ENCODE data around the gene PPP4R3A. TPM values are rescaled to one million over a fixed set of nuclear protein-coding genes. Genes with fewer than 3 reads are reported as not detected.
"Not testable (repeated sequence)": the region's sequence is repeated elsewhere in the genome, so short reads cannot be mapped to it uniquely, and the experiment has no call there.

The PPP4R3A gene
- total and polyA plus RNA-seq, 4 donors = 43.8 to 135 (median 61.4) TPM

- TF ChIP-seq, protein P1, sequence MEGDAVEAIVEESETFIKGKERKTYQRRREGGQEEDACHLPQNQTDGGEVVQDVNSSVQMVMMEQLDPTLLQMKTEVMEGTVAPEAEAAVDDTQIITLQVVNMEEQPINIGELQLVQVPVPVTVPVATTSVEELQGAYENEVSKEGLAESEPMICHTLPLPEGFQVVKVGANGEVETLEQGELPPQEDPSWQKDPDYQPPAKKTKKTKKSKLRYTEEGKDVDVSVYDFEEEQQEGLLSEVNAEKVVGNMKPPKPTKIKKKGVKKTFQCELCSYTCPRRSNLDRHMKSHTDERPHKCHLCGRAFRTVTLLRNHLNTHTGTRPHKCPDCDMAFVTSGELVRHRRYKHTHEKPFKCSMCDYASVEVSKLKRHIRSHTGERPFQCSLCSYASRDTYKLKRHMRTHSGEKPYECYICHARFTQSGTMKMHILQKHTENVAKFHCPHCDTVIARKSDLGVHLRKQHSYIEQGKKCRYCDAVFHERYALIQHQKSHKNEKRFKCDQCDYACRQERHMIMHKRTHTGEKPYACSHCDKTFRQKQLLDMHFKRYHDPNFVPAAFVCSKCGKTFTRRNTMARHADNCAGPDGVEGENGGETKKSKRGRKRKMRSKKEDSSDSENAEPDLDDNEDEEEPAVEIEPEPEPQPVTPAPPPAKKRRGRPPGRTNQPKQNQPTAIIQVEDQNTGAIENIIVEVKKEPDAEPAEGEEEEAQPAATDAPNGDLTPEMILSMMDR (IDR thresholded peaks at IDR 0.05; ENCODE audit: control extremely low read depth, extremely low read depth) = no peak
- Histone ChIP-seq H3K4me3 (no peak overlapping the region), H3K9ac (ENCODE audit: insufficient read depth in 1 of 2, low read length in 2 of 2) (no peak overlapping the region), H3K9me3 (ENCODE audit: control insufficient read depth in 4 of 4, insufficient read depth in 3 of 4, low read length in 3 of 4) (peaks cover 0 to 8% (median under 1%) of the 10 kb centered on the region in 4 donors), H3K27me3 (ENCODE audit: control insufficient read depth in 3 of 3, insufficient read depth in 3 of 3, low read length in 2 of 3) (no peaks in the 10 kb centered on the region), H3K27ac (ENCODE audit: low read depth in 1 of 2, low read length in 1 of 2) (no peak overlapping the region), H3K4me1 (ENCODE audit: control insufficient read depth in 5 of 5, insufficient read depth in 5 of 5, low read length in 5 of 5) (peaks cover 0 to 6% (median 0%) of the 10 kb centered on the region in 5 donors), H3K36me3 (ENCODE audit: control insufficient read depth in 4 of 4, insufficient read depth in 4 of 4, low read length in 4 of 4) (no peaks in the 10 kb centered on the region)
- WGBS, 2 donors = 96 to 99% methylated on average over 3 of the region's 3 CpGs
- ATAC-seq (ENCODE audit: insufficient read depth, low FRiP score) = no peak
- DNase-seq = no peak
Measured at GRCh38 chr14:91536327-91536726, 26.2 kb upstream of the PPP4R3A start.

GRCh38 chr14:91534059-91534458, 23.9 kb upstream of the PPP4R3A start:
- ATAC-seq (ENCODE audit: insufficient read depth, low FRiP score); H3K36me3 ChIP-seq (ENCODE audit: control insufficient read depth in 4 of 4, insufficient read depth in 4 of 4, low read length in 4 of 4); H3K27me3 ChIP-seq (ENCODE audit: control insufficient read depth in 3 of 3, insufficient read depth in 3 of 3, low read length in 2 of 3); H3K4me1 ChIP-seq (ENCODE audit: control insufficient read depth in 5 of 5, insufficient read depth in 5 of 5, low read length in 5 of 5); DNase-seq; H3K9ac ChIP-seq (ENCODE audit: insufficient read depth in 1 of 2, low read length in 2 of 2); H3K9me3 ChIP-seq (ENCODE audit: control insufficient read depth in 4 of 4, insufficient read depth in 3 of 4, low read length in 3 of 4); H3K27ac ChIP-seq (ENCODE audit: low read depth in 1 of 2, low read length in 1 of 2); H3K4me3 ChIP-seq: not testable (repeated sequence)
- WGBS, 2 donors = 84 to 86% methylated on average over 5 of the region's 5 CpGs

GRCh38 chr14:91533623-91534022, 23.5 kb upstream of the PPP4R3A start:
- Histone ChIP-seq H3K27ac (ENCODE audit: low read depth in 1 of 2, low read length in 1 of 2) (no peak overlapping the region), H3K27me3 (ENCODE audit: control insufficient read depth in 3 of 3, insufficient read depth in 3 of 3, low read length in 2 of 3) (no peaks in the 10 kb centered on the region), H3K9ac (ENCODE audit: insufficient read depth in 1 of 2, low read length in 2 of 2) (no peak overlapping the region), H3K36me3 (ENCODE audit: control insufficient read depth in 4 of 4, insufficient read depth in 4 of 4, low read length in 4 of 4) (no peaks in the 10 kb centered on the region), H3K4me3 (no peak overlapping the region), H3K4me1 (ENCODE audit: control insufficient read depth in 5 of 5, insufficient read depth in 5 of 5, low read length in 5 of 5) (peaks cover 0 to 6% (median 0%) of the 10 kb centered on the region in 5 donors), H3K9me3 (ENCODE audit: control insufficient read depth in 4 of 4, insufficient read depth in 3 of 4, low read length in 3 of 4) (peaks cover 0 to 3% (median 0%) of the 10 kb centered on the region in 4 donors)
- TF ChIP-seq, protein P1 (IDR thresholded peaks at IDR 0.05; ENCODE audit: control extremely low read depth, extremely low read depth) = no peak
- no peak for DNase-seq
- no peak for ATAC-seq (ENCODE audit: insufficient read depth, low FRiP score)
- WGBS, 2 donors = 77 to 88% methylated on average over 3 of the region's 3 CpGs

DNA sequence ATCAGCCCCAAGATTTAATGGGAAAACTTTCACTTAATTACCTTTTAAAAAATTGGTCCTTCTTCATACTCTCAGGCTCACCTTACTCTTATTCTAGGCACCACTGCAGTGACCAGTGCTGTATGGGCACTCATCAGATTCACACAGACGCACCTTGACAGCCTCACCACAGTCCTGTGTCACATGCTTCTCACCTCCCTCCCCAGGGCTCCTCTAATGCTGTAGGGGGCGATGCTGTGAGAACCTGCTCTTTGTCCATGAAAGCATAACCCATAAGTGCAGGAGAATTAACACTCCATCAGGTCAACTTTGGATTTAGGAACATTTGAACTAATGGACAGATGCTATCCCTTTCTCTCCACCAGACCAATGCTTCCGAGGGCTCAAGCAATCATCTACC, 13.9 kb upstream of the PPP4R3A start:
- H3K9ac ChIP-seq (ENCODE audit: insufficient read depth in 1 of 2, low read length in 2 of 2) = no peak overlapping the region
- H3K36me3 ChIP-seq (ENCODE audit: control insufficient read depth in 4 of 4, insufficient read depth in 4 of 4, low read length in 4 of 4) = no peaks in the 10 kb centered on the region
- no peak for ATAC-seq (ENCODE audit: insufficient read depth, low FRiP score)
- no peak overlapping the region for H3K27ac ChIP-seq (ENCODE audit: low read depth in 1 of 2, low read length in 1 of 2)
- 87% methylated on average over 3 of the region's 3 CpGs for WGBS, 2 donors
- no peaks in the 10 kb centered on the region for H3K4me1 ChIP-seq (ENCODE audit: control insufficient read depth in 5 of 5, insufficient read depth in 5 of 5, low read length in 5 of 5)
- H3K9me3 ChIP-seq (ENCODE audit: control insufficient read depth in 4 of 4, insufficient read depth in 3 of 4, low read length in 3 of 4) = no peaks in the 10 kb centered on the region
- TF ChIP-seq, protein P1 (IDR thresholded peaks at IDR 0.05; ENCODE audit: control extremely low read depth, extremely low read depth) = no peak
- no peaks in the 10 kb centered on the region for H3K27me3 ChIP-seq (ENCODE audit: control insufficient read depth in 3 of 3, insufficient read depth in 3 of 3, low read length in 2 of 3)
- no peak for DNase-seq
- no peak overlapping the region for H3K4me3 ChIP-seq

Measured in lung (tissue), 12 donors.